Left kidney (tissue), 8 donors: ENCODE measurements around the gene PSKH1. TPM values are rescaled to one million over a fixed set of nuclear protein-coding genes. Genes with fewer than 3 reads are reported as not detected.

Source experiments
- DNase-seq: peaks from one replicate; pipeline ENCODE4 v3.0.0-alpha.2; 2013
- long read RNA-seq, 8 donors: transcript quantifications; one replicate each; lab custom pipeline, GENCODE V29; 2026
- polyA plus RNA-seq: library from polyadenylated mRNA; unstranded; fragments of 120-200 nt; gene quantifications from one replicate; pipeline ENCODE4 v1.2.1, GENCODE V29; 2013; ENCODE audit not compliant: insufficient read length

PSKH1 gene
- 33.7 TPM for polyA plus RNA-seq
- long read RNA-seq, donor 1, transcript PSKH1-202 (2 exons, 1,509 nt) = major isoform, 7 of 18 reads
- long read RNA-seq, donor 1, partial matches to known transcripts = 6 of 18 reads
- long read RNA-seq, donor 1, other reads (novel, unspliced or antisense) = 0 of 18 reads
- long read RNA-seq, donor 2, transcript PSKH1-201 (3 exons, 3,481 nt) = major isoform, 6 of 10 reads
- long read RNA-seq, donor 2, partial matches to known transcripts = 0 of 10 reads
- long read RNA-seq, donor 2, other reads (novel, unspliced or antisense) = 0 of 10 reads
- long read RNA-seq, donor 3, transcript PSKH1-201 (3 exons, 3,481 nt) = major isoform, 6 of 16 reads
- long read RNA-seq, donor 3, partial matches to known transcripts = 7 of 16 reads
- long read RNA-seq, donor 3, other reads (novel, unspliced or antisense) = 0 of 16 reads
- long read RNA-seq, donor 4 = 0 reads
- long read RNA-seq, donor 5, transcript PSKH1-202 (2 exons, 1,509 nt) = minor isoform, 5 of 24 reads
- long read RNA-seq, donor 5, transcript PSKH1-201 (3 exons, 3,481 nt) = major isoform, 18 of 24 reads
- long read RNA-seq, donor 5, partial matches to known transcripts = 0 of 24 reads
- long read RNA-seq, donor 5, other reads (novel, unspliced or antisense) = 0 of 24 reads
- long read RNA-seq, donor 6, transcript PSKH1-202 (2 exons, 1,509 nt) = minor isoform, 8 of 22 reads
- long read RNA-seq, donor 6, transcript PSKH1-201 (3 exons, 3,481 nt) = major isoform, 9 of 22 reads
- long read RNA-seq, donor 6, partial matches to known transcripts = 5 of 22 reads
- long read RNA-seq, donor 6, other reads (novel, unspliced or antisense) = 0 of 22 reads
- long read RNA-seq, donor 7, transcript PSKH1-201 (3 exons, 3,481 nt) = major isoform, 7 of 10 reads
- long read RNA-seq, donor 7, partial matches to known transcripts = 0 of 10 reads
- long read RNA-seq, donor 7, other reads (novel, unspliced or antisense) = 0 of 10 reads
- long read RNA-seq, donor 8, partial matches to known transcripts = 0 of 4 reads
- long read RNA-seq, donor 8, other reads (novel, unspliced or antisense) = 0 of 4 reads

GRCh38 chr16:67892899-67893742, at the start of gene PSKH1:
Gene PSKH1, plus strand, starts transcription at chr16:67893254. Its CDS starts 15,496 bp downstream, at chr16:67908750.
- peak; percentile 94 for DNase-seq

- no peak for DNase-seq
Observed at GRCh38 chr16:67843343-67843765, 49.7 kb upstream of the PSKH1 start.

- no peak for DNase-seq
Observed at GRCh38 chr16:67844497-67844896, 48.6 kb upstream of the PSKH1 start.

- DNase-seq = no peak
Observed at GRCh38 chr16:67845291-67846062, 47.6 kb upstream of the PSKH1 start.

- DNase-seq = no peak
Observed at GRCh38 chr16:67846063-67846319, 47.1 kb upstream of the PSKH1 start.

GRCh38 chr16:67846320-67847063, 46.6 kb upstream of the PSKH1 start, which contains the start of gene NUTF2:
Gene NUTF2, plus strand, starts transcription at chr16:67846933. Its CDS starts 18,198 bp downstream, at chr16:67865131.
- peak; percentile 97 for DNase-seq

GRCh38 chr16:67847064-67847861, 45.8 kb upstream of the PSKH1 start, which contains the start of gene CENPT:
Gene CENPT, minus strand, starts transcription at chr16:67847693. Its CDS starts 13,834 bp downstream, at chr16:67833859.
- DNase-seq = no peak

GRCh38 chr16:67848118-67848517, 44.9 kb upstream of the PSKH1 start:
- DNase-seq = no peak

- no peak for DNase-seq
Observed at GRCh38 chr16:67853670-67854069, 39.4 kb upstream of the PSKH1 start.

- no peak for DNase-seq
Observed at GRCh38 chr16:67855789-67856188, 37.3 kb upstream of the PSKH1 start.

GRCh38 chr16:67856927-67857546, 36.0 kb upstream of the PSKH1 start:
- DNase-seq = no peak

GRCh38 chr16:67857547-67858233, 35.4 kb upstream of the PSKH1 start:
- DNase-seq = no peak

- no peak for DNase-seq
Observed at GRCh38 chr16:67858500-67858899, 34.6 kb upstream of the PSKH1 start.

GRCh38 chr16:67860589-67861398, 32.3 kb upstream of the PSKH1 start:
- no peak for DNase-seq

- DNase-seq = no peak
Observed at GRCh38 chr16:67861877-67862276, 31.2 kb upstream of the PSKH1 start.

- no peak for DNase-seq
Observed at GRCh38 chr16:67862623-67863583, 30.2 kb upstream of the PSKH1 start.
